NCI-H510A (cell line): Measurements from ENCODE around the gene GDI2.
"Not testable (repeated sequence)": the region's sequence is repeated elsewhere in the genome, so short reads cannot be mapped to it uniquely, and the experiment has no call there.

ENCODE experiments used
- DNase-seq: peaks from one replicate; lab custom pipeline; 2025; lab: John Stamatoyannopoulos, UW

Gene GDI2

DNA sequence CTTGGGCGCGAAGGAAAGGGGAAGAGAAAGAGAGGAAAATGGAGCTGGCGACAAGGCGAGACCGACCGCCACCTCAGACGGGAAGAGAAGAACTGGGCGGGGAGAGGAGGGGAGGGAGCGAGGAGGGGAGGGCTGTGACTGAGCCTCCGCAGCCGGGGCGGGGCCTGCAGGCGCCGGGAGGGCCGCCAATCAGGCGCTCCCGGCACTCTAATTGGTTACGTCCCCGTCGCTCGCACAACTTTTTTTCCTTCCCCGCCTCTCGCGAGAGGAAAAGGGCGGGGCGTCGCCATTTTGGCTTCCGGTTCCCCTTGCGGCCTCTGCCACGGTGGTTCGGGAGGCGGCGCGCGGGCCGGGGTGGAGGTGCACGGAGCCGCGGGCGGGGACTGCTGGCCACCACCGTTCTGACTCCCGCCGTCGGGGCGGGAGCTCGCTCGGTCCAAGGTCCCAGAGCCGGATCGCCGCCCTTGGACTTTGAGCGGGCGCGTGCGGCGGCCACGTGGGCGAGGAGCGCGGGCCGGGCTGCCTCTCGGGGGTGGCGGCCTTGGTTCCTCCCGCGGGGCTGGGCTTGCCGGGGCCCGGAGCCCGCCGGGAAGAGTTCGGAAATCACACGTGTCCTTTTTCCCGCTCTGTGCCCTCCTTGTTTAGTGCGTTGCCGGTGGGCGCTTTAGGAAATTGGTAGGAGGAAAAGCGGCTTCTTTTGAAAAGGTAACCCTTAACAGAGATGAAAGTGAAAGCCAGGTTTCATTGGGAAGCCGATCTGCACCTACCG is at the start of gene GDI2:
Gene GDI2 (minus strand): TSS at position 94 of the 769 bp plus-strand sequence. CDS start 176 bp downstream, outside the sequence.
- DNase-seq, result peak; percentile 88

DNA sequence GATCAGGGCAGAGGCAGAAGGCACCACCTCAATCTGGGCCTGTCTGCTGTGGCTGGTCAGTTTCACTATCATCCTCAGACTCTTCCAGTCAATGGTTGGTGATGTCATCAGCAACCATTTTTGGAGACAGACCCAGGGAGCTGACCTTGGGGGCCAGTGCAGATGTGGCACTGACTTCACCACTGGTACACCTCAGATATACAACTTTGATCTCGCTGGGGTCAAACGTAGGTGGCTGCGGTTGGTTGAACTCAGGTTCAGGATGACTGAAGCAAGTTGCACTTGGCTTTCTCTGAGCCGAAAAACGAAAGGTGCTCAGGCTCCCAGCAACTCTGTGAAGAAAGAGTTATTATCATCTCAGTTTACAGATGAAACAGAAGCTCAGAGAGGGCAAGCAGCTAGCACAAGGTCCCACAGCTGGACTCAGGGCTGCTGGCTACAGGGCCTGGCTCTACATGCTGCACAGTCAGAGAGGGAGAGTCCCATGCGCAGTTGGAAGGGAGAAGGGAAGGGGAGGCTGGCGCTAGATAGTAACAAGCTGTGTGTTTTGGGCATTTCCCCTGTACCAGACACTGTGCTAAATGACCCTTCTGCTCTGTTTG is 49.2 kb upstream of the GDI2 start:
- DNase-seq, result no peak

DNA sequence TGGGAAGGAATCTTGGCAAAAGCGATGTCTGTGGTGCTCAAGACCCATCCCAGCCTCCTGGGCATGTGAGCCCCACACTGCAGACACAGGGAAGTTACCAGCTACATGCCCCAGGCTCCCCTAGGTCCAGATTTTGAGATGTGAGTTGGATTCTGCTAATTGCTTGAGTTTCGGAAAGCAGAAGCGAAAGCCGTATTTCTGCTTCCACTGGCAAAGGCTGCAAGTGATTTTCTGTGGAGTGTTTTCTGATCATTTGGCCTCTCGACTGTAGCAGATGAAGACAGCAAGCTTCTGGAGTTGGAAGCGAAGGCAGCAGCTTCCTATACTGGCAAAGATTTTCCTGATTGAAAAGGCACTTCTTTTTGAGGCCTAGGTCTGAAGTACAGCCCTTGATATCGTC is 46.8 kb upstream of the GDI2 start:
- no peak for DNase-seq

DNA sequence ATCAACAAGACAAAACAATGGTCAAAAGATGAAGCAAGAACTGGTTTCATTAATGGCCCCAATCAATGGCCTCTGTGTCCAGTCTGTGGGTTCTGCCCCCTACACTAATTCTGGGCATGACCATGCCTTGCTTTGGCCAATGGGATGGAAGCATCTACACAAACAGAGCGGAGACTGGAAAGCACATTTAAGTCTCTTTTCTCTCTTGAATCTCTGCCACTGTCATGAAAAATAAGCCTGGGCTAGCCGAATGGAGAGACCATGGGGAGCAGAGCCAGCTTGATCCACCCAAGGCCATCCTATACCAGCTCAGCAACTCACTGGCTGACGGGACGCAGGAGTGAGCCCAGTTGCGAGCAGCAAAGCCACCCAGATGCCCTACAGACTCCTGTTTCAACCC is 45.6 kb upstream of the GDI2 start:
- no peak for DNase-seq

DNA sequence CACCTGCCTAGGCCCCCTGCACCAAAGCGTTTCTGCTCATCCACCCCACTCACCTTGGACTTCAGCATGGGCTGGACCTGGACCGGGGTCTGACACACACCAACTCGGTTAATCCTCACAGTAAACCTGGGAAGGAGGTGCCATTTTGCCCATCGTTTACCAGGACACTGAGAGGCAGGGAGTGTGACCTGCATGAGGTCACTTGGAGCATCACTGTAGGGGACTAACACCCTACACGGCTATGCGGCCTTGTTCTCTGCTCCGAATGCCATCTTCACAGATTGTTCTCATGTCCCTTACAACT is 43.4 kb upstream of the GDI2 start:
- no peak for DNase-seq

DNA sequence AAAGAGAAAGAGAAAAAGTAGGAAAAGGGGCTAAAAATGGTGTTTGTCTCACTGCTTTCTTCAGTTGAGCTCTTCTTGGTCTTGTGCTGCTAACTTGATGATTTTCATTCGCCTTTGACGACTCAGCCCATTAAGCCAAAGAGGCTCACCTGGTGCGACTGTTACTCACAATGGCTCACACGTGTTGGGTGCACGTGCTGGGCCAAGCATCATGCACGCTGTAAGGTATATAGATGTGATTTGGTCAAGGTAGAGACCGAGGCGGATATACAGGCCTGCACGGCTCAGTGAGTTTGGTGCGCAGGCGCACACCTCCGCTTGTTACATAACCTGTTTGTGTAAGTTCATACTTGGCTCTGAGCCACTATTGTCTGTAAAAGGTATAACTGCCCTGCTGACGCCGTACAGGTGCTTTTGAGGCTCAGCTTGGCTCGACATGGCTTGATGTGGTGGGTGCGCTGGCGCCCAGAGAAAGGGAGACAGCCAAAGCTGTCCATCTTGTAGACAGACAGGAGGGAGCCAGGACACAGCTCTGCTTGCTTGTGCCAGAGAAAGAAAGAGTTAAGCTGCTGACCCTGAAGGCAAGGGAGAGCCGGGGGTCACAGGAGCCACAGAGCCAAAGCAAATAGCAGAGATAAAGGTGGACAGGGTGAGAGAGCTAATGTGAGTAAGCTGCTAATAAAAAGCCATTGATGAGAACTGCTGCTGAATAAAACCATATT is 42.9 kb upstream of the GDI2 start:
- DNase-seq, result no peak

DNA sequence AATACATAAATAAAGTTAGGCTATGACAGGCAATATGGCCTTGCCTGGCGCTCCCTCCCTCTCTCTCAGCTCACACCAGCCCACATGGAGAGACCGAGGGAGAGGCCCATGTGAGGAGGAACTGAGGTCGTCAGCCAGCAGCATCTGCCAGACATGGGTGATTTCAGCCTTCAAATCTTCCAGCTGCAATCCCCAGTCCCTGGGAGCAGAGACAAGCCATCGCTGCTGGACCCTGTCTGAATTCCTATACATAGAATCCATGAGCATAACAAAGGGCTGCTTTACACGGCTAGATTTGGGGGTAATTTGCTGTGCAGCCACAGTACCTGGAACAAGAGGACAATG is 40.9 kb upstream of the GDI2 start:
- no peak for DNase-seq

DNA sequence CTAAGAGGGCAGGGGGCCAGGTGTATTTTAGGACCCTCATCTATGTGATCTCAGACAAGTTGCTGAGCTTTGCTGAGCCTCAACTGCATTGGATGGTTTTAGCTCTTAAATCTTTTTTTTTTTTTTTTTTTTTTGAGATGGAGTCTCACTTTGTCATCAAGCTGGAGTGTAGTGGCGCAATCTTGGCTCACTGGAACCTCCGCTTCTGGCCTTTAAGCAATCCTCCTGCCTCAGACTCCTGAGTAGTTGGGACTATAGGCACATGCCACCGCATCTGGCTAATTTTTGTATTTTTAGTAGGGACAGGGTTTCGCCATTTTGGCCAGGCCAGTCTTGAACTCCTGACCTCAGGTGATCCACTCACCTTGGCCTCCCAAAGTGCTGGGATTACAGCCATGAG is 33.4 kb upstream of the GDI2 start:
- DNase-seq, result not testable (repeated sequence)

DNA sequence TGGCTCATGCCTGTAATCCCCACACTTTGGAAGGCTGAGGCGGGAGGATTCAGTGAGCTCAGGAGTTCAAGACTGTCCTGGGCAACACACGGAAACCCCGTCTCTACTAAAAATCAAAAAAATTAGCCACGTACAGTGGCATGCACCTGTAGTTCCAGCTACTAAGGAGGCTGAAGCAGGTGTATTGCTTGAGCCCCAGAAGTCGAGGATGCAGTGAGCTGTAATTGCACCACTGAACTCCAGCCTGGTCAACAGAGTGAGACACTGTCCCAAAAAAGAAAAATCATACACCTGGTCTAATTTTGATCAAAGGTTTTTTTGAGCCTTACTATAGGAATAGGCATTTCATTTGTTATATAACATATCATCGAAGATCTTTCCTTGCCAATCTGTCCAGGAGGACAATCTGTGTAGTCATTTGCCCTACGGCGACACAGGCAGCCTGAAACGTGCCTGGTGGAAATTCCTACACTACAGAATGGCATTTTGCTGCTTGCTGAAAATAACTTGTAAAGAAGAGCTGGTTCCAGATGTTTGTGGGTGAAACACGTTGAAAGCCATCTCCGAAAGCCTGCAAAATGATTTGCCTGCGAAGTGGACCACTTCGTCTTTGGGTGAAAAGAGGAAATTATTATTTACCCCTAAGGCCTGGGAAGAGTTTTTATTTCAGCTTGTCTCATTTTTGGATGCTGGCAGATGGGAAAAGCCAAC is 31.3 kb upstream of the GDI2 start:
- DNase-seq, result no peak

DNA sequence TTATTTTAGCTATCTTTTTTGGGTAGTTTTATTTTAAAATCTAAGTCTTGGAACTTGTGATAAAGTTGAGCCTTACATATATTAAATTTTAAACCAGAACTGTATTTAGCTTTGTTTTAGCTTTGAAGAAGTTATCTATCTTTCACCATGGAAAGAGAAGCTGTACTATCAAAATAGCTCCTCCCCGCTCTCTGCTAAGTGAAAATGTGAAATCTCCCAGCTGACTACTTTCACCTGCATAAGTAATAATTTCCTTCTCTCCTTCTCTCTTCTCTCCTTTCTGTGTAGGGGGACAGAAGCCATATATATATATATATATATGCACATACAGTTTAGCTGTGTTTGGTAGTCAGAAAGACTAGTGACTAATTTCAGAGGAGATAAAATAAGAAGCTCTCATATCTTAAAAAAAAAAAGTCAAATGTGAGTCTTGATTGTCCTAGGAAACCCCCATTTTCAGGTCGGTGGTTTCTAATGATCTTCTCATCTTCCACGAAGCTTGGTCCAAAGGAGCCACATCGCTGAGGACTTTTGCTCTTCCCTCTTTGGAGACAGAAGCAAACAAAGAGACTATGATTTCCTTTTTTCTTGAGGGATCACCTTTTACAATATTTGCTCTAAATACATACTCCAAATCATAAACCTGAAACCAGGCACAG is 30.6 kb upstream of the GDI2 start:
- DNase-seq, result no peak

DNA sequence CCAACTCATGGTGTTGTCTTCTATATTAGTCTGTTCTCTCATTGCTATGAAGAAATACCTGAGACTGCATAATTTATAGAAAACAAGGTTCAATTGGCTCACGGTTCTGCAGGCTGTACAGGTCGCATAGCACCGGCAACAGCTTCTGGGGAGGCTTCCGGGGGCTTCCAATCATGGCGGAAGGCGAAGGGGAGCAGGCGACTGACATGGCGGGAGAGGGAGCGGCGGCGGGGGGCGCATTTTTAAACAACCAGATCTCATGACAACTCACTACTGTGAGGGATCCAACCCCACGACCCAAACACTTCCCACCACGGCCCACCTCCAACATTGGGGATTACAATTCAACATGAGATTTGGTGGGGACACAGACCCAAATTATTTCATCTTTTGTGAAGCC is 28.7 kb upstream of the GDI2 start:
- no peak for DNase-seq

DNA sequence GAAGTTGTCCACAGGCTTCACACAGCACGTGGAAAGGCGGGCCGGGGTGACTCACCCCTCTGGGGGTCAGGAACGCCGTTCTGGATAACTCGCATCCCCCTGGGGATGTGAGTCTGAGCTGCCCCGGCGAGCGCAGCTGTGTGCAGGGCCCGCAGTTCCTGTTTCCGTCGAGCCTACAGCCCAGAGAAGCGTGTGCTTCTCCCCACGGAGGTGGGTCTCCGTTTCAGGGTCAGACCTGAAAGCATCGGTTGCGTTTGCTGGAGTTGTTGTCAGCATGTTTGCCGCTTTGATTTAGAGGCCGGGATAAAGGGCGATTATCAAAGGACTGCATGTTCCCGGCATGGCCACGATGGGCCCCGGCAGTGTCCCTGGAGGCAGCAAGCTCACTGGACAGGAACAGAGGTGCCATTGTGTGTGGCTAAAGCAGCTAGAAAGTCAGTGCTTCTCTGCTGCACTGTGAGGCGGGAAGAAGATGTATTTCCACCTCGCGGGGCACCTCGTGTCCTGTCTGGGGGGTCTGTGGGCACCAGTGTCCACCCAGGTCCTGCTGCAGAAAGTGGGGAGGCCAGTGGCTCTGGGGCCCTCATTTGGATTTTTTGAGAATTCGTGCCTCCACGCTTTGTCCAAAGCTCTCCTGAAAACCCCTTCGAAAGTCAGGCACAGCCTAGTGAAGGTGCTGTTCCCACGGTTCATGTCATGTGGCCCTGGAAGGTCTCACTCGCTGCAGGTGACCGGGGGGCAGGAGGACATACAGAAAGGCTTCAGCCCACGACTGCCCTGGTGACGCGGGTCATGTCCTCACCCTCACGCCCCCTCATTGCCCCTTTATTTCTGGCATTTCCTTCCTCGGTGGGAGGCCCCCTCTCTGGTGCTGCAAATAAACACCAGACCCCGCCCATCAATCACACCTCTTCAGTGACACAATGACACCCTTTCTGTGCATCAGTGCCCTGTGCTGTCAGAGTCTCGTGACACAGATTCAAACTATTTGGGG is 27.4 kb upstream of the GDI2 start:
- DNase-seq, result no peak

DNA sequence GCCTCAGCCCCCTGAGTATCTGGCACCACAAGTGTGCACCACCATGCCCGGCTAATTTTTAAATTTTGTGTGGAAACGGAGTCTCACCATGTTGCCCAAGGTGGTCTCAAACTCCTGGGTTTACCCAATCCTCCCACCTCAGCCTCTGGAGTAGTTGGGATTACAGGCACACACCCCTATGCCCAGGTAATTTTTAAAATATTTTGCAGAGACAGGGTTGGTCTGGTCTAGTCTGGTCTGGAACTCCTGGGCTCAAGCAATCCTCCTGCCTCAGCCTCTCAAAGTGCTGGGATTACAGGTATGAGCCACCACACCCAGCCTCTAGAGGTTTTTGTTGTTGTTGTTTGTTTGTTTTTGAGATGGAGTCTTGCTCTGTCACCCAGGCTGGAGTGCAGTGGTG is 22.9 kb upstream of the GDI2 start:
- not testable (repeated sequence) for DNase-seq

DNA sequence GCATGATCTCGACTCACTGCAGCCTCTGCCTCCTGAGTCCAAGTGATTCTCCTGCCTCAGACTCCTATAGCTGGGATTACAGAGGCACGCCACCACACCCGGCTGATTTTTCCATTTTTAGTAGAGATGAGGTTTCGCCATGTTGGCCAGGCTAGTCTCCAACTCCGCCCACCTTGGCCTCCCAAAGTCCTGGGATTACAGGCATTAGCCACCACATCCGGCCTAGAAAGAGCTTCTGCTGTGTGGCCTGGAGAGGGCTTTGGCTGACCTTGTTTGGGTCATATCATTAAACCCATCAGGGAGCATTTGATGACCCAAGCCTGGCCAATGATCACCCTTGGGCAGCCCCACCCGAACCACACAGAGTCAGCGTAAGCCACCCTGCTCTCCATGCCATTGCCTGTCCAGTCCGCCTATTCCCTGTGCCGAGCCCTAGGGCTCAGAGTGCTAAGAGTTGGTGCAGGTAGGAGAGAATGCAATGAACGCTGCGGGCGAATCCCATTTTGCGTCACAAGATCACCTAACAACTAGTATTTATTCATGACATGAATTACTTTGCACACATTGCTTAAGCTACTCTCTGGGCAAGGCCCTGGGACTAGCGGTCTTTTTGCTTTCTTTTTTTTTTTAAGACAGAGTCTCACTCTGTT is 22.3 kb upstream of the GDI2 start:
- no peak for DNase-seq

DNA sequence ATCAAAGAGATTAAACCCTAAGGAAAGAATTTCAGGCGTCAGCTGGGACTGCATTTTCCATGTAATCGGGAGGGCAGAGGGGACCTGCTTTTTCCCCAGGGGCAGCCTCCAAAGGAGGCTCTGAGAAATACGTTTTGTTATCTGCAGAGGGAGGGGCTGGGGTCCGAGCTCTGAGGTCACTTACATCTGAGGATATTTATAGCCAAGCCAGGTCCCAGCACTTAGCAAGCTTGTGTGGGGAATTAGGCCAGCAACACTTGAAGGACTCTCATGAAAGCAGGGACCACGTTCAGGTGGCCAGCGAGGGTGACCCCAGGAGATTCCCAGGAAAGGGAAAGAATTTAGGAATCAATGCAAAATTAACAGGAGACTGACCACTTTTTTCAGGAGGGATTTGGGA is 20.6 kb upstream of the GDI2 start:
- DNase-seq, result no peak

DNA sequence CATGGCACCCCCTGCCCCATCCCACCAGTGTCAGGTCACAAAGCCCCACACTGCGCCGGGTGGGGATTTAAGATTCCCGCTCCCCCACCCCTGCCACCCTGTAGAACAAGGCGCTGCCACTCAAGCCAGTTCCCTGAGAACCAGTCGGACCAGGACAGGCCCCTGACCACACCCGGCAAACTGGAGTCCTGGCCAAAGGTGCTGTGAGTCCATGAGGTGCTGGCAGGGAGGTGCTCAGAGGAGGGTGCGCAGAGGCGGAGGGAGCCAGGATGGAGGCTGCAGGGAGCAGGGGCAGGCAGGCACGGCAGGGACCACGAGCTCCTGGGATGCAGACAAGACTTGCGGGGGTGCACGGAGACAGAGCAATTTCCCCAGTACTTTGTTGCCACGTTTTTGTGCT is 19.7 kb upstream of the GDI2 start:
- DNase-seq, result no peak

DNA sequence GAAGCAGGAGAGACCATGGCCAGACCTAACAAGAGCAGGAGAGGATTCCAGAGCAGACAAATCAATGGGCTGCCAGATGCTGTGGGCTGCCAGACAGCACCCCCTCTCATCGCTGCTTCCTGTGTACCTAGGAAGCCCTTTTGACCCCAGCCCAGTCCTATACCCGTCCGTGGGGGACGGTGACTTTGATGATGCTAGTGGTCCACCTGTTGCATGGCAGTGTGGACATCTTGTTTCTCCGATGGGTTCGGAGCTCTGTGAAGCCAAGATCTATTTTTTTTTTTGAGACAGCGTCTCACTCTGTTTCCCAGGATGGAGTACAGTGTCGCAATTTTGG is 18.2 kb upstream of the GDI2 start:
- DNase-seq, result no peak

DNA sequence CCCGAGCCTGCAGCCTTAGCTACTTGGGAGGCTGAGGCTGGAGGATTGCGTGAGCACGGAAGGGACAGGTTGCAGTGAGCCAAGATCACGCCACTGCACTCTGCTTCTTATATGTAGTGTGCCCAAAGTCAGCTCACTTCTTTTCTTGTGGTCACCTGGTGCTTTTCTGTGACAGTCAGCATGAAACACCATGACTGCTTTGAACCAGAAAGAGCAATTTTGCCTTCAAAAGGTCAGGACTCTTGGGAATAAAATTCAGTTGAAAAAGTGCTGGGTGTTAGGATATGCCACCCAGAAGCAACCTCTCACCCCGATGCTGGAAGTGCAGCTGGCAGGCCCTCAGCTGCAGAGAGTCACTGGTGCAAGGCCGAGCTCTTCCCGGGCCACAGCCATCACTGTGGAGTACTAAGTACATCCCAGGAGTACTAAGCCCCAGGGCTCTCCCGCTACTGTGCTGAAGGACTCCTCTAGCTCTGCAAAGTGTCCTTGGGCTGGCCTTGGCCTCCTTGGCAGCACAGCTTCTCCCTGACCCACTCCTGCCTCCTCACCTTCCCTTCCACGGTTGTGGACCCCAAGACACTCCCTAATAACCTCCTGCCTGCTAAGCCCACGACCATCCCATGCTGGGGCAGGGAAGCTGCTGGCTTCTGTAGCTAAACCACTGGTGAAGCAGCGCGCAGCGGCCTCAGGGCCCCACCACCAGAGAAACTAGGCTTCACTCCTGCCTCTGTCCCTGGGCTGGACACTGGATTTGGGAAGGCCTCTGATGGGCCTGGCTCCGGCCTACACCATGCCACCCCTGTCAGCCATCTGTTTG is 17.6 kb upstream of the GDI2 start:
- DNase-seq, result no peak

DNA sequence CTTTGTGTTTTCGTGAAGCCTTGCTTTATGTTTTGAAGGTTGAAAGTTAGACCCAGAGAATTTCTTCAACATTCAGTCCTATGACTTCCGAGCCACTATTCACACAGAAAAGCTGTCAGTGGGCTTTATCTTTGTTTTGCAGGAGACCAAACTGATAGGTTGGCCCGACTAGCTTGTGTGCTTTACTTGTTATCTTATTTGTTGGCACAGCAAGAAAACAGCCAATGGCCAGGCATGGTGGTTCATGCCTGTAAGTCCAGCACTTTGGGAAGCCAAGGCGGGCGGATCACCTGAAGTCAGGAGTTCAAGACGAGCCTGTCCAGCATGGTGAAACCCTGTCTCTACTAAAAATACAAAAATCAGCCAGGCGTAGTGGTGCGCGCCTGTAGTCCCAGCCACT is 16.0 kb upstream of the GDI2 start:
- no peak for DNase-seq

DNA sequence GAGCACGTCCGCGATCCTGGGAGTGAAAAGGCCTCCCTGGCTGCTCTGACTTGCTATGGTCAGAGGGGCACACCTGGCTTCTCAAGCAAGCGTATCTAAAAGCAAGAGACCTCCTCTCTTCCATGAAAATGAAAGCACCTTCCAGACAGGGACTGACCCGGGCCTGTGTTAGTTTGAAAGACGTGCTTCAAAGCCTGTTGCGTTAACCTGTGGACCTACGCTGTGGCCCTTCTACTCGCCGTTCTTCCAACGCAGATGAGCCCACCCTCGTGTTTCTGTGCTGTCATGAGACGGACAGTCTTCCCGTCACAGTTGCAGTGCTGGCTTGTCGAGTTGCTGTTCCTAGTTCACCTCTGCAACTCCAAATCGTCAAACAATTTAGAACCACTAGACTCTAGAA is 15.5 kb upstream of the GDI2 start:
- DNase-seq, result no peak
